ENCODE results near the gene GJB3. TPM values are rescaled to one million over a fixed set of nuclear protein-coding genes. Genes with fewer than 3 reads are reported as not detected.

GJB3 gene
- total RNA-seq, 1 experiment from 2014 or later, result 0.96 TPM

DNA sequence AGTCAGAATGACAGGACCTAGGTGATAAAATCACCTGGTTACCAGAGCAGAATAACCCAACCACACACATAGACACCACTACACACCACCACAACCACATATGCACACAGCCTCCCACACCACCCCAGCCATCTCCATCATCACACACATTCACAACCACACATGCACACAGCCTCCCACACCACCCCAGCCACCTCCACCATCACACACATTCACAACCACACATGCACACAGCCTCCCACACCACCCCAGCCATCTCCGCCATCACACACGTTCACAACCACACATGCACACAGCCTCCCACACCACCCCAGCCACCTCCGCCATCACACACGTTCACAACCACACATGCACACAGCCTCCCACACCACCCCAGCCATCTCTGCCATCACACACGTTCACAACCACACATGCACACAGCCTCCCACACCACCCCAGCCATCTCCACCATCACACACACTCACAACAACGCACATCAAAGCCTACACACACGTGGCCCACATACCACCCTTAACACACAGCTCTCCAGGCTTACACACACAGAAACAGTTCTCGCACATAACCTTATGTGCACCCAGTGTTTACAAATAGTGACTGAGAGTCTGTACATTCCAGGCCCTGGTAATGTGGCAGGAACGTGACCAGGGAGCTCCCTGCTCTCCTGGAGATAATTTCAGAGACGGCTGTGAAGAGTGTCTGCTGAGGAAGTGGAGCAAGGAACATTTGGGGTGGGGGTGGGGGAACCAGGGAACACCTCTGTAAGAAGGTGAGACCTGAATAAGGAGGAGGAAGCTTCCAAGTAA lies 3.3 kb upstream of the GJB3 start:
- Mint-ChIP-seq H3K27me3 (ENCODE audit: low read depth) (peaks cover 35% of the 10 kb centered on the region), H3K4me1 (peaks cover 7 to 9% of the 10 kb centered on the region in 2 experiments), H3K4me3 (no peak overlapping the region), H3K9me3 (no peaks in the 10 kb centered on the region), H3K27ac (no peak overlapping the region), H3K36me3 (ENCODE audit: insufficient read depth in 1 of 3, low read depth in 3 of 3) (no peaks in the 10 kb centered on the region)
- H2BK120ac ChIP-seq (ENCODE audit: low read depth, low read length, poor library complexity, severe bottlenecking), result no peak overlapping the region
- 100% methylated on average over 2 of the region's 10 CpGs for WGBS (ENCODE audit: extremely low coverage, insufficient read length, low lambda C conversion rate)
- no peak overlapping the region for H2BK5ac ChIP-seq (ENCODE audit: insufficient read length, low read length)
- H3K18ac ChIP-seq (ENCODE audit: insufficient read length, low read depth, low read length), result no peak overlapping the region
- TF ChIP-seq, protein P1, sequence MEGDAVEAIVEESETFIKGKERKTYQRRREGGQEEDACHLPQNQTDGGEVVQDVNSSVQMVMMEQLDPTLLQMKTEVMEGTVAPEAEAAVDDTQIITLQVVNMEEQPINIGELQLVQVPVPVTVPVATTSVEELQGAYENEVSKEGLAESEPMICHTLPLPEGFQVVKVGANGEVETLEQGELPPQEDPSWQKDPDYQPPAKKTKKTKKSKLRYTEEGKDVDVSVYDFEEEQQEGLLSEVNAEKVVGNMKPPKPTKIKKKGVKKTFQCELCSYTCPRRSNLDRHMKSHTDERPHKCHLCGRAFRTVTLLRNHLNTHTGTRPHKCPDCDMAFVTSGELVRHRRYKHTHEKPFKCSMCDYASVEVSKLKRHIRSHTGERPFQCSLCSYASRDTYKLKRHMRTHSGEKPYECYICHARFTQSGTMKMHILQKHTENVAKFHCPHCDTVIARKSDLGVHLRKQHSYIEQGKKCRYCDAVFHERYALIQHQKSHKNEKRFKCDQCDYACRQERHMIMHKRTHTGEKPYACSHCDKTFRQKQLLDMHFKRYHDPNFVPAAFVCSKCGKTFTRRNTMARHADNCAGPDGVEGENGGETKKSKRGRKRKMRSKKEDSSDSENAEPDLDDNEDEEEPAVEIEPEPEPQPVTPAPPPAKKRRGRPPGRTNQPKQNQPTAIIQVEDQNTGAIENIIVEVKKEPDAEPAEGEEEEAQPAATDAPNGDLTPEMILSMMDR (conservative IDR thresholded peaks at IDR 0.05), result no peak
- H4K8ac ChIP-seq (replicated peaks; ENCODE audit: insufficient read length, low read depth, low read length), result no peak overlapping the region
- peaks cover 13% of the 10 kb centered on the region for H3K23me2 ChIP-seq (ENCODE audit: insufficient read length, low read depth, low read length, poor library complexity, severe bottlenecking)
- H2AK5ac ChIP-seq (ENCODE audit: insufficient read length, low read length), result no peak overlapping the region
- H2BK12ac ChIP-seq (ENCODE audit: insufficient read length, low read depth, low read length), result no peak overlapping the region
- H4K5ac ChIP-seq (ENCODE audit: insufficient read length, low read depth, low read length), result no peak overlapping the region
- H3K4me1 ChIP-seq (ENCODE audit: insufficient read depth, low read length), result no peaks in the 10 kb centered on the region
- H3K27ac ChIP-seq (ENCODE audit: insufficient read length, low read depth, low read length), result no peak overlapping the region
- peaks cover 4% of the 10 kb centered on the region; the same call in 1 of the 2 replicates for H3K27me3 ChIP-seq (ENCODE audit: insufficient read depth, low read length)
- H3K14ac ChIP-seq (ENCODE audit: insufficient read depth, low read length), result no peak overlapping the region
- no peak overlapping the region for H3K56ac ChIP-seq (ENCODE audit: insufficient read length, low read depth, low read length)
- H4K91ac ChIP-seq (ENCODE audit: insufficient read length, low read depth, low read length), result no peak overlapping the region
- no peak overlapping the region for H3T11ph ChIP-seq (ENCODE audit: low read length)
- no peak overlapping the region for H2BK15ac ChIP-seq (ENCODE audit: low read depth, low read length)
- H3K79me2 ChIP-seq (ENCODE audit: insufficient read depth, low read length), result no peaks in the 10 kb centered on the region
- no peak overlapping the region for H3K4me2 ChIP-seq (ENCODE audit: insufficient read depth, insufficient read length, low read length)
- no peak overlapping the region for H3K9ac ChIP-seq (ENCODE audit: extremely low read depth, insufficient read length, low read length)
- no peaks in the 10 kb centered on the region for H3K9me3 ChIP-seq (ENCODE audit: control insufficient read depth, low read depth, low read length)
- H3K79me1 ChIP-seq (ENCODE audit: insufficient read depth, low read depth, low read length, poor library complexity, severe bottlenecking), result no peaks in the 10 kb centered on the region
- no peaks in the 10 kb centered on the region for H4K20me1 ChIP-seq (ENCODE audit: control insufficient read depth, insufficient read depth, insufficient read length)
- DNase-seq, result no peak
- no peak overlapping the region for H2BK20ac ChIP-seq (ENCODE audit: low read depth, low read length, poor library complexity, severe bottlenecking)
- no peak overlapping the region for H3K23ac ChIP-seq (ENCODE audit: insufficient read length, low read depth, low read length)
- H2AFZ ChIP-seq (ENCODE audit: low read length), result no peak overlapping the region
- H3K4ac ChIP-seq (ENCODE audit: low read depth, low read length), result no peak overlapping the region
